Daoy (cell line): ENCODE results near the gene MBOAT1. TPM values are rescaled to one million over a fixed set of nuclear protein-coding genes. Genes with fewer than 3 reads are reported as not detected.

ENCODE experiments used
- DNase-seq: peaks from one replicate; pipeline ENCODE4 v3.0.0-alpha.2; 2015; ENCODE audit warnings: low read depth
- total RNA-seq: library from RNA; depleted of rRNA; stranded (reverse); fragments of >200 nt; shearing (Covaris generic); gene quantifications from 2 replicates; pipeline ENCODE4 v1.2.3, GENCODE V29; 2014

Gene MBOAT1
- total RNA-seq, 1 experiment from 2014 or later, result 10.5 TPM

DNA sequence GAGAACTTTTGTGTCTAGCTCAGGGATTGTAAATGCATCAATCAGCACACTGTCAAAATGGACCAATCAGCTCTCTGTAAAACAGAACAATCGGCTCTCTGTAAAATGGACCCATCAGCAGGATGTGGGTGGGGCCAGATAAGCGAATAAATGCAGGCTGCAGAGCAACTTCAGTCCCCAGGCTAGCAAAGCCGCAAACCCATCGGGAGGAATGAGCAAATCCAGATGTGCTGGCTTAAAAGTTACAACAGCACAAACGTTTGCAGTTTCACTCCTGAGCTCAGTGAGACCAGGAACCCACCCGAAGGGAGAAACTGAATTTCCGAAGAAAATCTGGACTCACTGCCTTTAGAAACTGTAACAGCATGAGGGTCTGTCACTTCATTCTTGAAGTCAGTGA lies 21.9 kb upstream of the MBOAT1 start:
- DNase-seq, result no peak

DNA sequence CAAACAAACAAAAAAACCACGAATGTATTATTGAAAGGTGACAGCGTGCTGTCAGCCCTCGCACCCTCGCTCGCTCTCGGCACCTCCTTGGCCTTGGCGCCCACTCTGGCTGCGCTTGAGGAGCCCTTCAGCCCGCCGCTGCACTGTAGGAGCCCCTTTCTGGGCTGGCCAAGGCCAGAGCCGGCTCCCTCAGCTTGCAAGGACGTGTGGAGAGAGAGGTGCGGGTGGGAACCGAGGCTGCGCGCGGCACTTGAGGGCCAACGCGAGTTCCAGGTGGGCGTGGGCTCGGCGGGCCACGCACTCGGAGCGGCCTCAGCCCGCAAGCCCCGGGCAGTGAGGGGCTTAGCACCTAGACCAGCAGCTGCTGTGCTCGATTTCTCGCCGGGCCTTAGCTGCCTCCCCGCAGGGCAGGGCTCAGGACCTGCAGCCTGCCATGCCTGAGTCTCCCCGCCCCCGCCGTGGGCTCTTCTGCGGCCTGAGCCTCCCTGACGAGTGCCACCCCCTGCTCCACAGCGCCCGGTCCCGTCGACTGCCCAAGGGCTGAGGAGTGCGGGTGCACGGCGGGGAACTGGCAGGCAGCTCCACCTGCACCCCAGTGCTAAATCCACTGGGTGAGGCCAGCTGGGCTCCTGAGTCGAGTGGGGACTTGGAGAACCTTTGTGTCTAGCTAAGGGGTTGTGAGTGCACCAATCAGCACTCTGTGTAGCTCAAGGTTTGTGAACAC lies 20.9 kb upstream of the MBOAT1 start:
- no peak for DNase-seq

DNA sequence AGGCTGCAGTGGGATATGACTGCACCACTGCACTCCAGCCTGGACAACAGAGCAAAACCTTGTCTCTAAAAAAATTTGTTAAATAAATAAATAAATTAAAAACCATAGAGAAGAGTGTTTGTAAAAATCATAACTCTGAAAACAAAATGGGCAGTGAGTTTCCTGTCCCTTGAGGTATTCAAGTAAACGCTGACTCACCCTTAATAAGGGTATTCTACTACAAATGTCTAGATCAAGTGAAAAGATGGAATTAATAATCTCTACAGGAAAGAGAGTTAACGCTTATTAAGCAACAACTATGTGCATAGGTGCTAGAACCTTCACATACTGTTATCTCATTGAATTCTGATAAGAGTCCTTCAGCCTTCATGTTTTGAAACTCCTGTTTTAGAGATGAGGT lies 19.9 kb upstream of the MBOAT1 start:
- no peak for DNase-seq

DNA sequence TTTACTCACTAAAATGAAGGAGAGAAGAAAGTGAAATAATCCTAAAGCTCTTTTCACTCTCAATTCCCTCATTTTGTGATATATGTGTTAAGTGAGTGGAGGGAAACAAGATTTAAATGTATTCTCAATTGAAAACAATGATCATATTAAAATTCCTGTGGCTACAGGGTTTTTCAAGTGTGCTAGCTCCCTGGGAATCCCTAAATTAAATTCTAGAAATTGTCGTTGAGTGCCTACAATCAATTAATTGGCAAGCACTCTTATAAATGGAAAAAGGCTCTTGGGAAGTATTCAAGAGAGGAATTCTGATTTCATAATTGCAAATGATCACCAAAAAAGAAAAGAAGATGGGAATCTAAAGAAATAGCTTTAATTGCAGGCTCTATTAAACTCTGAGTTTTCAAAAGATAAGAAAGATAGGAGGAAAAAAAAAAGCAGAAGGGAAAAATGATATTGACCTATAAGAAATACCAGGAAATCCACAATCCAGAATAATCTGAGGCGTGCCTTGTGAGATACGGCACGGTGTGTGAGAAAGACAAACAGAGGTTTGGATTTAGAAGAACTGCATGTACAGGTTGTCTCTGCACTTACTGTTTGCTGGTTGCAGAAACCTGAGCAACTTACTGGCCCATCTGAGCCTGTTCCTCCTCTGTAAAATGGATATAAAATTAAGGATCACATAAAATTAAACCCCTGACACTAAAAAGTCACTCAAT lies 18.3 kb upstream of the MBOAT1 start:
- no peak for DNase-seq

DNA sequence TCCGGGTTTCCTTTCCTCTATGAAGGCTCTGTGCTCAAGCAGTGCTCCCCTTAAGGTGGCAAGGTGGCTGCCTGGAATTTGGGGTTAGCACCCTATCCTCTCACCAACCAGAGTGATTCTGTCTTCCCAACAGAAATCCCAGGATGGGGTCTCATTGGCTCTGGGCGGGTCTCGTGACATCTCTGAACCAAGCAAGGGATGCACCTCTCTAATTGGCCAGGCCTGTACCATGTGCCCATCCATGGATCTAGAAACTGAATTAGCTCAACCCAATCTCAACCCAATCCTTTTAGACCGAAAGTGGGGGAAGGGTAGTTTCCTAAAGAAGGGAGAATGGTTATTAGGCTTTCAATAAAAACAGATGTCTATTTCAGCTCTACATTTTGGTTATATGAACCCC lies 17.6 kb upstream of the MBOAT1 start:
- no peak for DNase-seq

DNA sequence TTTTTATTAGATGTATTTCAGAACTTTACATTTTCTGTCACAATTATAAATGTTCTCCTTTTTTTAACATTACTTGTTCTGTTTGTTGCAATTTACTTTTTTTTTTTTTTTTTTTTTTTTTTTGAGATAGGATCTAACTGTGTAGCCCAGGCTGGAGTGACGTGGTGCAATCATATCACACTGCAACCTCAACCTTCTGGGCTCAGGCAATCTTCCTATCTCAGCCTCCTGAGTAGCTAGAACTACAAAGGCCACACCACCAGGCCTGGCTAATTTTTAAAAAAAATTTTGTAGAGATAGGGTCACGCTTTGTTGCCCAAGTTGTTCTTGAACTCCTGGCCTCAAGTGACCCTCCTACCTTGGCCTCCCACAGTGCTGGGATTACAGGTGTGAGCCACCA lies 15.1 kb upstream of the MBOAT1 start:
- DNase-seq, result no peak

DNA sequence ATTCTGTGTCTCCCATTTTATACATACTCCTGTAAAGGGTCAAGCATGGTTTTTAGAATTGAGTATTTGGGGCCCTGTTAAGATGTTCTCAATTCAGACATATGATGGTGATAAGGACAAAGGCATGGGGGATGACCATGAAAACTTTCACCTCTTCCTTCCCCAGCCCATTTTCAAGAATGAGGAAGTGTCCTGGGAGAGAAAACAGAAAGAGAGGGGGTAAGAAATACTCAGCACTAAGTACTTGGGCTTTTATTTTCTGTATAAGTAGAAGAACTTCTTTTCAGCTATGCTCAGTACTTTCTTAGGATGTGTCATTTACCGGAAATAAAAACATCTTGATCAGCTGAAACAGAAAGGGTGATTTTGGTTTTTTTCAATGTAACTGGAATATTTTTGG lies 10.9 kb upstream of the MBOAT1 start:
- DNase-seq, result no peak

DNA sequence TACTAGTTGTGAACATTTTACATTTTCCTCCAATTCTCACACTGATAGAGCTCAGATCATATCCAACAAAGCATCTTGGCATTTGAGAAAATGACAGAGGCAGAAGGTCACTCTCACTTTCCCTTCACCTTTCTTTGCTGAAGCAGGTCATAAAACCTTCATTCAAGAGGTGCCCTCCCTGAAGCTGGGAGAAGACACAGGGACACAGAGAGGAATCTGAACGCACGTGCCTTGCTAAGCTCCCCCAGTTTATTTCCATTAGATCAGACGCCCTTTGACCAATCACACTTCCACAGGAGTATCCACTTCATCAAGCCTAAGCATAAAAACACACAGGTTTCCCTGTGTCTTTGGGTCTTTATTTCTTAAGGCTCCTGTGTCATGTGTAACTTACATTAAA lies 9.2 kb upstream of the MBOAT1 start:
- no peak for DNase-seq

DNA sequence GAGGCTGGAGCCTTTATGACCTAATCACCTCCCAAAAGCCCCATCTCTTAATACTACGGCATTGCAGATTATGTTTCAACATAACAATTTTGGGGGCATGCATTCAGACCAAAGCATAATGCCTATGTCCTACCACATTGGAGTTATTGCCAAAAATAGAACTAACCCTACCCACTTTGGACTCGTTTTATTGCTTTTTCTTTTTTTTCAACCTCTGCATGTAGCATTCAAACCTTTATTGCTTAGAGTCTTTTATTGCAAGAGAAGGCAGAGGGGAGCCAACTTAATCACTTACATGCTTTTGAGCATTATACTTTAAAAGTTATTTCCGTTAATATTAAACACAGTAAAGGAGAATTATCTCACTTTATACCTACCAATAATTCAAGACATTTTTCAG lies 8.1 kb upstream of the MBOAT1 start:
- DNase-seq, result no peak

DNA sequence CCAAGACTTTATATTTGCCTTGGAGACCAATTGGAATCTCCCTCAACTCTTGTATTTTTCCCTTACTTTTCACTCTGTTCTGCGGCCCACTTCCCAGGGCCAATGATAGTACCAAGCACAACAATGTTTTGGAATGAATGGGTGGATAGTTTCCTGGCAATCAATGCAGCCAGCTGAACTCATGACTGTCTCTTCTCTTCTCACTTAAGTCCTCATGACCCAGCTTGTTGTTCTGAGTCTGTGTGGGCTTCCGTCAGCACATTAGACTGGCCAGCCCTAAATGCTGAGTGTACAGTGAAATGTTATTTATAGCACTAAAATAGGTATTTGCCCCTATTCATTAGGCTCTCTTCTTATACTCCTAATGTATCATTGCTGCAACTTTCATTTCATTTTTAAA lies 5.6 kb upstream of the MBOAT1 start:
- no peak for DNase-seq

DNA sequence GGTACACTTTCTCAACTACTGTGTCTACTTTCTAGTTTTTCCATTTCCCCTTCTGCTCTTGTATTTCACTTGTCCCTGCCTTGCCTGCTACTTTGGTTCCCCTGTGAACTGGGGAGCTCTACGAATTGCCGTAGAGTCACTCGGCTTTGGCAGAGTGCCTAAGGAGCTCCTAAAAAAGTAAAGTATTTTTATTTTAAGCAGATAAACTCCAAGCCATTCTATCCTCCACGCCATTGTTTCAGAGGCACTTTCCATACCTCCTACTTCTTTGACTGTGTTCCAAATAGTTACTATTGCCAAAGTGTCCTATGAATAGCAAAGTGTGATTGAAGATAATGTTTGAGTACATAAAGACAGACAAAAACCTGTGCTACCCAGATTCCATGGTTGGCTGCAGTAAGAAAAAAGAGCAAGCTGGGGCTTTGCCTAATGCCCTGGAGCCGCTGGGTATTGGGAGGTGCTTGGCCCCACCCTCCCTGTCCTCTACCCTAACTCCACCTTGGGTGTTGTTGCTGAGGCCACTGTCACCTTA lies 5.1 kb upstream of the MBOAT1 start:
- DNase-seq, result no peak

DNA sequence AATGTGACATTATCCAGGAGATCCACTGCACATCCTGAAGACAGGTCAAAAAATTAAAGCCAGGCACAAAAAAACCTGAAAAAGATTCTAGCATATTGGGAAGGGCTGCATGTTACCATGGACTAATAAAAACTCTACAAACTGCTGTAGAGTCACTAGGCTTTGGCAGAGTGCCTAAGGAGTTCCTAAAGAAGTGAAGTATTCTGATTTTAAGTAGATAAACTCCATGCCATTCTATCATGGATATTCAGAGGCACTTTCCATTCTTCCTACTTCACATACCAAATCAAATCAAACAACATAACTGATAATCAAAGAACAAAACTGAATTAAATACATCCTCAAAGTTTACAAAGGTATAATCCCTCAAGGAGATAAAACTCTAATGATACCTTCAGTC lies 3.0 kb upstream of the MBOAT1 start:
- no peak for DNase-seq

DNA sequence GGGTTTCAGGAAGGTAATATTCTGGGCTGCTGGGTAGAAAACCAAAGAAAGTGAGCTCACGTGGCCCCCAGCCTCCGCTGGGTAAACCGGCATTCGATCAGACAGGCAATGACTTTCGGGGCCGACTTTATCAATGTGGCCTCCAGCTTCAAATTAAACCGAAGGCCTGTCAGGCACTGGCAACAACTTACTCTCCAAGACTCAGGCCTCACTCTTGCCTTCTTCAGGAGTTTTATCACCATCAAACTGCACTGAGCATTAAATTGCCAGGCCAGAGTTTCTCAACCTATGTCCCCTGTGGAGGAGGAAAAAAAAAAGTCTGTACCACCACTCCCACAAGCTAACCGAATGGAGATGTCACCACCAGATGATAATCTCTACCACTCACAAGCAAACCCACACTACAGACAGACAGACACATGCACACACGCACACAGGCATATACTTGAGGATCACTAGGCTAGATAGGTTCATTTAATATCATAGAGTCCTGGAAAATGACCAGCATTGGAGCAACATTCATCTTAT lies 1.1 kb upstream of the MBOAT1 start:
- no peak for DNase-seq

DNA sequence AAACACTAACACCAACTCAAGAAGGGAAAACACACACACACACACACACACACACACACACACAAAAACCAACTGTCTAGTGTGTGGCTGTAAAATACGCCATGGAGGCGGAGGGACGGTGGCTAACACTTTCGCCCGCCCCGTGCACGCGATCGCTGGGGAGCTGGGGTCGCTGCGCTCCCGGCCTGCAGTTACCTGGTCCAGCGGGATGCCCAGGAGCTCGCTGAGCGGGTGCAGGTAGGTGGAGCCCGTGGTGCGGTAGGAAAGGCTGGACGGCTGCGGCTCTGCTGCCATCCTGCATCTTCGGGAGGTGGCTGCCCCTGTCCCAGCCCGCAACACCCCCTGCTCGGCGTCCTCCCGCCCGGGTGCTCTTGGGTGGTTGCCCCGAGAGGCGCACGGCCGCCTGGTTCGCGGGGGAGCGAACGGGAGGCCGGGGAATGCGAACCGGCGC lies 303 bp downstream of the MBOAT1 start:
- DNase-seq, result no peak

DNA sequence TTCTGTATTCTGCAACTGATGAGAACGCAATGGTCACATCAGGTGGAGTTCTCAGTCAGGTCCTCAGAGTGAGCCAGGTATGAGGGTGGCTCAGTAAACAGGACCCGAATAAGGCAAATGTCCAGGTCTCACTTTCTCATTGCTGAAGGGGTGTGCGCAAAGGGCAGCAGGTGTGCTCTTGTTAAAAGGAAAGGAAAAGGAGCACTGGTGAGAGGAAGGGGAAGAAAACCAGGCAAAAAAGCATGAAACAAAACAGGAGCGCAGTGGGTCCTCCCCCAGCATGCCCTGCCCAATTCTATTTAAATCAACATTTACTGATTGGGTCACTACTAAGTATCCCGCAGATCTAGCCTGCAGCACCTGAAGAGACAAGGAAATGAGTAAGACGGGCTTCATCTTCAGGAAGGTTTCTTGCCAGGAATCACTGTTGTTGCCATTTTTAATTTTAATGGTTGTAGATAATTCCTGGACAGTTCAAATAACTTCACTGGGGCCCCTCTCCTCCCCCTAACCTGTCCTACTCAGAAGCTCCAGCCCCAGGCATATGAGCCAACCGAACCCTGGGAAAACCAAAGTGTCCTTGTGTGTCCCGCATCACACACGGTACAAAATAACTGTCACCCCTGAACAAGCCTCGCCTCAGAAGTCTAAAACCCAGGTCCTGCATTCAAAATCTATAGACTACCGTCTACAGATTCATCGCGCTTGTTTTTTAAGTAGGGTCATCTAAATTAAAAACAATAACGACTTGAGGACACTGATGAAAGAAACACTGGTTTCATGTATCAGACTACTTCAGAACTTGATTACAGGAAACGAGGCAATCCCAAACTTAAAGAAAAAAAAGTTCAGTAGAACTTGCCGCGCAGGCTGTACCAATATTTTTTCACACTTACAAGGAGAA lies 980 bp downstream of the MBOAT1 start:
- DNase-seq, result peak; percentile 56

DNA sequence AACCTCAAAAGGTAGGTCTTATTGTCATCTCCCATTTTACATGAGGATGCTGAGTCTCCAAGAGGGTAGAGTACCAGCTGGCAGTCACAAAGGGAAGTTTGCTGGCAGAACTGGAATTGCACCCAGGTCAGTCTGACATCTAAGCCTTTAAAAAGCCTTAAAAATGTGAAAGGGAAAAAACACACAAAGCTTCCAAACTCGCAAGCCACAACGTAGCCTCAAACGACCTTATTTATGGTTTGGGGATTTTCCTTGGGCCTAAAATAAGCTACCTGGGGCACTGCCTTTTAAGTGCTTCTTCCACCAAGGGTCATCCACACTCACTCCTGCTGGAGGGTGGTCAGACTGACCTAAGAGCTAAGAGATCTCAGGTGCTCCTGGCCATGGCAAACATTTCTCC lies 2.1 kb downstream of the MBOAT1 start:
- DNase-seq, result no peak

DNA sequence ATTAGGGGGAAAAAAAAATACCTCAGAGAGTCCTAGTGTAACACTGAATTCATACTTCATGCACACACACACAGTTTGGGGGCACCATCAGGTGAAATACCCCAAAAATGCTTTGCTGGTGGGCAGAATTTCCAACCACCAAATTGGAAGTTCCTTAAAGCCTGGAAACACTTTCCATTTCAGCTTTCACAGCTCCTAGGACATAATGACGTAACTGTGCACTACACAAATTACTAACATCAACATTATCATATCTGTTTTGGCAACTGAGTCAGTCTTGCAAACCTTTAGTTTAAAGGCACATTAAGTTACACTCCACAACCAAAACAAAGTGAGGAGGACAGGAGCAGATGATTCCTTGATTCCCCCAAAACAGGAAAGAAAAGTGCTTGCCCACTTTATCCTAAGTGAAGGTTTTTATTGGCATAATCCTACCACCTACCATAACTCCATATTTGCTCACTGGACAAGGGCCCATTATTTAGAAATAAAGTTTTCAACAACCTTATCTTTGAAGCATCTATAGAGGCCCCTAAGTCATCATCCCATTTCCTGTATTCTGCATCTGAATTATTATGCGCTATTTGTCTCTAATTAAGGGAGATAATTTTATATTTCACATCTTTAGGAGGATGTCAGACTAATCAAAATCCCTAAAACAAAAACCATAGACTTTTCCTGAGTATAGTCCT lies 3.4 kb downstream of the MBOAT1 start:
- no peak for DNase-seq

DNA sequence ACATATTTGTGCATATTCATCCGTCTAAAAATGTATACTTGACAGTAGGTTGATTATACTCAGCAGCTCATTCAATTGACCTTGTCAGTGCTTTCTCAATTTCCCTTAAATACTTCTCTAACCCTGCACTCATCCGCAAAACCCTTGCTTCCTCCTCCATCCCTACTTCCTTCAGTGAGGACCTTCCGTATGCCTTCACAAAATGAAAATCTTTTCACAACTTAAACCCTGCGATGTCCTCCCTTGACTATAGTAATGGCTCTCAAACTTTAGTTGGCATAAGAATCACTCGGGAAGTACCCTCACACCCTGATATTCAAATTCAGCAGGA lies 5.2 kb downstream of the MBOAT1 start:
- DNase-seq, result no peak

DNA sequence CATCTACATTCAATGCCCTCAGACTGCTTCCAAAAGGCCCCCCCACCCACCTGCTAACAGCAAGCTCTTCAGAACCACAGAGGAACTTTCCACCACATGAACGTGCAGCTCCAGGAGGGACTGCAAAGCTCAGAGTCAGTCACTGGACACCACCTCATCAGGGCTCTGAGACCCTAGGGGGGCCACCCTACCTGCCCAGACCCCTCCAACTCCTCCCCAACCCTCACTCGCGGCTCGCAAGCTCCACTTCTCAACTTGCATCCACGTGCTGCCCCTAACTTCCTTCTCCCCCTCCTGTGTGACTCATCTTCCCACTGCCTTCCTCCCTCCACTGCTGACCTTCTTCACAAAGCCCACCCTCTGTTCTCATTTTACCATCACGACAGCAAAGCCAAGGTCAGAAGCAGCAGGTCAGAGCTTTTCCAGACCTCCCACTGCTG lies 6.5 kb downstream of the MBOAT1 start:
- no peak for DNase-seq

DNA sequence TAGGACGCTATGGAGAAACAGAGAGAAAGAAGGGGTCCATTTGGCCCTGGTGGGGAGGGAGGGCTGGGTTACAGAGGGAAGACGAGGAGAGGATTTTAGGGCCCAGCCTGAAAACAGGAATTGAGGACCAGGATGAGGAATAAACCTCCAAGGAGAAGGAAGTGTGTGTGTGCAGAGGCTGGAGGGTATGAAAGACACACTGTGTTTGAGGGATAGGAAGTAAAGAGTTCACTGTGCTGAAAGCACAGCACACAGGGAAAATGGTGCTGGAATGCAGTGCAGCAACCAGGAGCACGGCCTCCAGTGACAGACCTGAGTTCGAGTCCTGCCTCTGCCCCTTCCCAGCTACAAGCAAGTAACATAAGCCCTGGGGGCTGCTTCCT lies 7.8 kb downstream of the MBOAT1 start:
- DNase-seq, result no peak
